ENCODE data around the gene ZNF277.

DNA sequence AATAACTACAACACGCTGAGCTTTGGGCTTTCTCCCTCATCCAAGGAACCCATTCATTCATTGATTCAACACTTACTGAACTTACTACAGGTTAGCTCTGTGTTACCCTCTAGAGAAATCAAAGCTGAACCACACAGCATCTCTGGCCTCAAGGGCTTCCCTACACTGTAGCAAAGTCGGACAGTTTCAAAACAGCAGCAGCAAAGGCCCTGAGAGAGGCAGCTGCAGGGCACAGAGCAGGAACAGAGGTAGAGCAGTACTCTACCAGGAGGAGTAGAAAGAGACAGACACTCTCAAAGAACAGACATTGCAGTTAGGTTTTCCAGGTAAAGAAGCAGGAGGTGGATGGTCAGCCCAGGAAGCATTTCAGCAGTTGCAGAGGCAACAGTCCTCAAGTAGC, 16.4 kb upstream of the ZNF277 start:
- TF ChIP-seq POLR2A (IDR thresholded peaks at IDR 0.05) (no peak), CTCF (IDR thresholded peaks at IDR 0.05) (no peak), POLR2AphosphoS5 (IDR thresholded peaks at IDR 0.05) (no peak)
